ENCODE results near the gene VSTM2B. TPM values are rescaled to one million over a fixed set of nuclear protein-coding genes. Genes with fewer than 3 reads are reported as not detected.

VSTM2B gene
- total and polyA plus RNA-seq, 4 donors, result not detected

- H3K27me3 ChIP-seq (ENCODE audit: control insufficient read depth in 4 of 4, insufficient read depth in 4 of 4, low read length in 3 of 4), result peaks cover 0 to 11% (median 4%) of the 10 kb centered on the region in 4 donors
- H3K4me1 ChIP-seq (ENCODE audit: control insufficient read depth in 4 of 4, insufficient read depth in 4 of 4, low read length in 3 of 4), result no peaks in the 10 kb centered on the region
- 68% methylated on average over 6 of the region's 6 CpGs for WGBS
These were observed 53.6 kb downstream of the VSTM2B start for GRCh38 chr19:29579308-29579910.

More at GRCh38 chr19:29579308-29579910, 53.6 kb downstream of the VSTM2B start:
- H3K9me3 ChIP-seq (ENCODE audit: control insufficient read depth in 4 of 4, low read length in 3 of 4), result peaks cover 0 to 3% (median 1%) of the 10 kb centered on the region in 4 donors
- H3K9ac ChIP-seq (ENCODE audit: low read depth in 1 of 2, low read length in 2 of 2), result no peak overlapping the region
- H3K27ac ChIP-seq (ENCODE audit: low read depth in 1 of 2, low read length in 2 of 2), result no peak overlapping the region
- TF ChIP-seq NR2F2 (IDR thresholded peaks at IDR 0.05) (no peak), ATF3 (IDR thresholded peaks at IDR 0.05) (no peak), YY1 (IDR thresholded peaks at IDR 0.05) (no peak), HNF4A (conservative IDR thresholded peaks at IDR 0.05) (no peak), HNF4G (IDR thresholded peaks at IDR 0.05) (no peak), RXRA (IDR thresholded peaks at IDR 0.05) (no peak), FOXA1 (IDR thresholded peaks at IDR 0.05) (no peak), ZBTB33 (IDR thresholded peaks at IDR 0.05) (no peak), MAX (IDR thresholded peaks at IDR 0.05) (no peak), FOXA2 (IDR thresholded peaks at IDR 0.05) (no peak), EGR1 (IDR thresholded peaks at IDR 0.05; ENCODE audit: low read depth in 2 of 2) (no peak), GABPA (IDR thresholded peaks at IDR 0.05 in 1 of 2, conservative IDR thresholded peaks at IDR 0.05 in 1 of 2) (no peak), JUND (IDR thresholded peaks at IDR 0.05) (no peak), SP1 (IDR thresholded peaks at IDR 0.05) (no peak), RAD21 (IDR thresholded peaks at IDR 0.05) (no peak), TAF1 (conservative IDR thresholded peaks at IDR 0.05) (no peak)
- TF ChIP-seq, protein P1, sequence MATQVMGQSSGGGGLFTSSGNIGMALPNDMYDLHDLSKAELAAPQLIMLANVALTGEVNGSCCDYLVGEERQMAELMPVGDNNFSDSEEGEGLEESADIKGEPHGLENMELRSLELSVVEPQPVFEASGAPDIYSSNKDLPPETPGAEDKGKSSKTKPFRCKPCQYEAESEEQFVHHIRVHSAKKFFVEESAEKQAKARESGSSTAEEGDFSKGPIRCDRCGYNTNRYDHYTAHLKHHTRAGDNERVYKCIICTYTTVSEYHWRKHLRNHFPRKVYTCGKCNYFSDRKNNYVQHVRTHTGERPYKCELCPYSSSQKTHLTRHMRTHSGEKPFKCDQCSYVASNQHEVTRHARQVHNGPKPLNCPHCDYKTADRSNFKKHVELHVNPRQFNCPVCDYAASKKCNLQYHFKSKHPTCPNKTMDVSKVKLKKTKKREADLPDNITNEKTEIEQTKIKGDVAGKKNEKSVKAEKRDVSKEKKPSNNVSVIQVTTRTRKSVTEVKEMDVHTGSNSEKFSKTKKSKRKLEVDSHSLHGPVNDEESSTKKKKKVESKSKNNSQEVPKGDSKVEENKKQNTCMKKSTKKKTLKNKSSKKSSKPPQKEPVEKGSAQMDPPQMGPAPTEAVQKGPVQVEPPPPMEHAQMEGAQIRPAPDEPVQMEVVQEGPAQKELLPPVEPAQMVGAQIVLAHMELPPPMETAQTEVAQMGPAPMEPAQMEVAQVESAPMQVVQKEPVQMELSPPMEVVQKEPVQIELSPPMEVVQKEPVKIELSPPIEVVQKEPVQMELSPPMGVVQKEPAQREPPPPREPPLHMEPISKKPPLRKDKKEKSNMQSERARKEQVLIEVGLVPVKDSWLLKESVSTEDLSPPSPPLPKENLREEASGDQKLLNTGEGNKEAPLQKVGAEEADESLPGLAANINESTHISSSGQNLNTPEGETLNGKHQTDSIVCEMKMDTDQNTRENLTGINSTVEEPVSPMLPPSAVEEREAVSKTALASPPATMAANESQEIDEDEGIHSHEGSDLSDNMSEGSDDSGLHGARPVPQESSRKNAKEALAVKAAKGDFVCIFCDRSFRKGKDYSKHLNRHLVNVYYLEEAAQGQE (IDR thresholded peaks at IDR 0.05), result no peak
- TF ChIP-seq, protein P2, sequence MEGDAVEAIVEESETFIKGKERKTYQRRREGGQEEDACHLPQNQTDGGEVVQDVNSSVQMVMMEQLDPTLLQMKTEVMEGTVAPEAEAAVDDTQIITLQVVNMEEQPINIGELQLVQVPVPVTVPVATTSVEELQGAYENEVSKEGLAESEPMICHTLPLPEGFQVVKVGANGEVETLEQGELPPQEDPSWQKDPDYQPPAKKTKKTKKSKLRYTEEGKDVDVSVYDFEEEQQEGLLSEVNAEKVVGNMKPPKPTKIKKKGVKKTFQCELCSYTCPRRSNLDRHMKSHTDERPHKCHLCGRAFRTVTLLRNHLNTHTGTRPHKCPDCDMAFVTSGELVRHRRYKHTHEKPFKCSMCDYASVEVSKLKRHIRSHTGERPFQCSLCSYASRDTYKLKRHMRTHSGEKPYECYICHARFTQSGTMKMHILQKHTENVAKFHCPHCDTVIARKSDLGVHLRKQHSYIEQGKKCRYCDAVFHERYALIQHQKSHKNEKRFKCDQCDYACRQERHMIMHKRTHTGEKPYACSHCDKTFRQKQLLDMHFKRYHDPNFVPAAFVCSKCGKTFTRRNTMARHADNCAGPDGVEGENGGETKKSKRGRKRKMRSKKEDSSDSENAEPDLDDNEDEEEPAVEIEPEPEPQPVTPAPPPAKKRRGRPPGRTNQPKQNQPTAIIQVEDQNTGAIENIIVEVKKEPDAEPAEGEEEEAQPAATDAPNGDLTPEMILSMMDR (IDR thresholded peaks at IDR 0.05; ENCODE audit: low read depth, low read length, missing input control), result no peak
- DNase-seq (ENCODE audit: low spot score), result no peak
- no peak overlapping the region for H3K4me3 ChIP-seq (ENCODE audit: low read depth in 1 of 3, low read length in 3 of 3)
- H3K36me3 ChIP-seq (ENCODE audit: control insufficient read depth in 4 of 4, insufficient read depth in 3 of 4, low read depth in 1 of 4, low read length in 3 of 4), result no peaks in the 10 kb centered on the region
